AG09319 (cell line): ENCODE results near the gene SAMSN1.

Source experiments
- DNase-seq: peaks from one replicate; pipeline ENCODE4 v3.0.0-alpha.2; 2010; ENCODE audit warnings: low read depth; ENCODE audit errors: extremely low read depth
- TF ChIP-seq, protein P1 (sequence below): IDR thresholded peaks from 2 replicates; pipeline ENCODE4 v1.5.1; 2011; ENCODE audit warnings: low read depth, mild to moderate bottlenecking, inconsistent platforms, low read length, moderate library complexity

The SAMSN1 gene

DNA sequence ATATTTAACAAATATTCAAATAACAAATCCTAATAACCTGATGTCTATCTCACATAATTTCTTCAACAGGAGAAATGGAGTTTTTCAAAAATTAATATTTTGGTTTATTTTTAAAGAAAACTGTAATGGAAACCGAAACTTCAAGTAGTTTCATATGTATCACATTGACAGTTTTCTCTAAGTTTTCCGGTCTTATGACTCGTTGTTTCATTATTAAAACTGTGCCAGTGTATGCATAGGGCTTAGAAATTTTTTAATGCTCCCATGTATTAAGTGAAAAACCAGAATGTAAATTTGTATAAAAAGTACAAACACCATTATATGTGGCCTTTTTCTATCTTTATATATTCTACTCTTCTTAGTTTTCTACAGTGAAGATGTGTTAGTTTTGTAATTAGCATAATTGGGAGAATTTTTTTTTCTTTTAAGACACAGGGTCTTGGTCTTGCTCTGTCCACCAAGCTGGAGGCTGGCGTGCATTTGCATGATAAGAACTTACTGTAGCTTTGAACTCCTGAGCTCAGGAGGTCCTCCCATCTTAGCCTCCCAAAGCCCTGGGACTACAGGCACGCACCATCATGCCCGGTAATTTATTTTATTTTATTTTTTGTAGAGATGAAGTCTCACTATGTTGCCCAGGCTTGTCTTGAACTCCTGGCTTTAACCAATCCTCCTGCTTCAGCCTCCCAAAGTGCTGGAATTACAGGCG lies 43.9 kb upstream of the SAMSN1 start:
- TF ChIP-seq, protein P1, sequence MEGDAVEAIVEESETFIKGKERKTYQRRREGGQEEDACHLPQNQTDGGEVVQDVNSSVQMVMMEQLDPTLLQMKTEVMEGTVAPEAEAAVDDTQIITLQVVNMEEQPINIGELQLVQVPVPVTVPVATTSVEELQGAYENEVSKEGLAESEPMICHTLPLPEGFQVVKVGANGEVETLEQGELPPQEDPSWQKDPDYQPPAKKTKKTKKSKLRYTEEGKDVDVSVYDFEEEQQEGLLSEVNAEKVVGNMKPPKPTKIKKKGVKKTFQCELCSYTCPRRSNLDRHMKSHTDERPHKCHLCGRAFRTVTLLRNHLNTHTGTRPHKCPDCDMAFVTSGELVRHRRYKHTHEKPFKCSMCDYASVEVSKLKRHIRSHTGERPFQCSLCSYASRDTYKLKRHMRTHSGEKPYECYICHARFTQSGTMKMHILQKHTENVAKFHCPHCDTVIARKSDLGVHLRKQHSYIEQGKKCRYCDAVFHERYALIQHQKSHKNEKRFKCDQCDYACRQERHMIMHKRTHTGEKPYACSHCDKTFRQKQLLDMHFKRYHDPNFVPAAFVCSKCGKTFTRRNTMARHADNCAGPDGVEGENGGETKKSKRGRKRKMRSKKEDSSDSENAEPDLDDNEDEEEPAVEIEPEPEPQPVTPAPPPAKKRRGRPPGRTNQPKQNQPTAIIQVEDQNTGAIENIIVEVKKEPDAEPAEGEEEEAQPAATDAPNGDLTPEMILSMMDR: no peak
- DNase-seq: no peak

DNA sequence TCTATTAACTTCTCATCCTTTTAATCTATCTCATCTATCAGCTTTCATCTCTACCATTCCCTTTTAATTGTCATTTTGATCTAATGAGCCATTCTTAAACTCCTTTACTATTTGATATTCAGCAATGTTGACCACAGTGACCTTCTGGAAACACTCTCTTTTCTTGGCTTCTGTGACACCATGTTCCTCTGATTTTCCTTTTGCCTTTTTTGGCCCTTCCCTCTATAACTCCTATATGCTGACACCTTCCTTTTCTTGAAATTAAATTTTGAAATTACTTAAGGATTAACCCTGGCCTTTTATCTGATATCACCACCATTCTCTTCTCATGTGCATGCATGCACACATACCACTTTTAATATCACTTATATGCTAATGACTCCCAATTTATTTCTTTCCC lies 41.2 kb upstream of the SAMSN1 start:
- TF ChIP-seq, protein P1: no peak
- no peak for DNase-seq

DNA sequence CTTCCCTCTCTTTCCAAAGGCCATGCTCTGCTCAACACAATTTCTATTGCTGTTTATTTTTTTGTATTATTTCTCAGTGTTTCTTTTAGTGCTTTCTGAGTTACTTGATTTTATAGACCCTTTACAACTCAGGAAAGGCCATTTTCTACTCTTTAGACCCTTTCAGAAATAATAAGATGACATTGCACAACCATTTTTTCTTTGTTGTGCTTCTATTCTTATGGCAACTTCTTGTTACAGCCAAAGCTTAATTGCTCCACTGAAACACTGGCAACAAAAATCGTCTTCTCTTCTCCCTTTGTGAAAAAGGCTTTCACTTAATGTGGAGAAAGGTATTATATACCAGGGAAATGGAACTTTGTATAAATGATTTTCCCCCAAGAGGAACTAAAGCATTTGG lies 39.0 kb upstream of the SAMSN1 start:
- DNase-seq: no peak
- TF ChIP-seq, protein P1: no peak

DNA sequence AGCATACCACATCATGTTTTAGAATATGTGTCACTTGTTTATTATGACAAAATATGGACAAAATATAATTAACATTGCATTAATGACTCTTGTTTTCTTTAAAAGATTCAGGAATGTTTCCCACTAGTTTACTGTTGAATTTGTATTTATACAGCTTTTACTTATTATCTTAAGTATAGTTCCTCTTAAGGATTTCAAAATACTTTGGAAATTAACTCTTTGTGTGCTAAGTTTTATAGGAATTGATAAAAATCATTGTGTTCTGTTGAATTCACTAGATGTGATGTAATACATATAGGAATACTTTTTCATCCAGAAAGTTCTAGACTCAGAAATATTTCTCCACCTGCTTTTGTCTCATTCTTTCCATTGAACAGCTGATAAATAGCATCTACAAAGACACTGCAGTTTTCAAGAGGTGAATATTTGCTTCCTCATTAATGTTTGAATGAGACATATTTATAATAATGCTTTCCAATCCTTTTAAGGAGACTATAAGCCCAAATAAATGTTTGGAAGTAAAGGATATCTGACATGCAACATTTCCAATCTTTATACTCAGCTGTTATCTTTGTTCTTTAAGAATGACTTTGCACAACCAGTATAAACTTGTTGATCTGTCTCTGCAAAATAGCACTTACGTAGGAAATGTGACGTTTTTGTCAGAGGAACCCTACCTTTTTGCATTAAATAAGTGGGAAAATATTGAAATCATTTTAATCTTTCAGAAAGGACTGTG lies 38.4 kb upstream of the SAMSN1 start:
- DNase-seq: no peak
- TF ChIP-seq, protein P1: no peak

DNA sequence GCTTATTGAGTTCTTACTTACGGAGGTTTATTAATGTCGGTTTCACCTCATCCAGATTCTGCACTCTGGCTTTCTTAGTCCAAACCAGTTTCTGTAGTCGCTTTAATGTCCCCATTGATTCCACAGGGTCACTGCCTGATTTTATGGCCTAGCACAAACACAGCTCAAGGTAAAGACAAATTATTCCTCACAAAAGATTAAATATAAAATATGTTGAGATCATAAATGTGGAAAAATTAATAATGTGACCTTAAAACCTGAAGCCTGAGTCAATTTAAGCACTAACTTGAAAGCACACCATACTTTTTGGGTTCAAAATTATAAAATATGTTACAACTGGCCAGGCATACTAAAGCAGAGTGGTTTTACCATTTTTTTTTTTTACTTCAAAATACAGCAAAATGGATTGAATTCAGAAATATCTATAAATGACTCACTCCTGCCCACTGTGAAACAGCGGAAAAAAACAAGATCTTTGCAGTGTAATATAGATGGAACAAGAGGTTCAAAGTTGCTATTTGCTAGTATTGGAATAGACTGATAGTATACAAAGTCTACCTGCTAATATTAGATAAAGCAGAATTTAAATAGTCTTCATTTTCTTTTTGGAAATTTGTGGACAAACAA lies 37.6 kb upstream of the SAMSN1 start:
- DNase-seq: no peak
- TF ChIP-seq, protein P1: no peak

DNA sequence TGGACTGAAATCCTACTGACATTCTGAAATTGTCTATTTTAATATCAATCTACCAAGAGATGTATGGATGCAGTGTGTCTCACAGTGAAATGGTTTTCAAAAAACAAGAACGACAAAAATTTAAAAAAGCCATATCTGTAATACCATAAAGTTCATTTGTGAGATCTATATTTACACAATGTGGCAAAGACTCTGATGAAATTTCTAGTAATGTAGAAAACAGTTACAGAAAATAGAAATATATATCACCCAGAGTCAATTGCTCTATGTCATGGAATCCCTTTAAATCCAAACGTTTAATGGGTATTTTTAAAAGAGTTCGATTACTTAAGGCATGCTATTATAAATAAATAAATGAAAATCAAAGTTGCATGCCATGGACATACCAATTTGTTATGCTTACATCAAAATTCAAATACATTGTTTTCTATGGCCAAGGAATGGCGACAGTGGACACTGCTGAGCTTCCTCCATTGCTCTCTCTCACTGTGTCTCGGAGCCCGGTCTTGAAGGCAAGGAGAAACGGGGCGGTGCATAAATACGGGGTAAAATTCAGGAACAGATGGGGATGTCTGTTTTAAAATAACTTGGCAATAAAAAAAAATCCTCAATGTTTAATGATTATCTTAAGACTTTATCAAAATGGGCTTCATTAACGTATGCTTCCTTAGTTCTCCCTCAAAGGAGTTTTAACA lies 37.0 kb upstream of the SAMSN1 start:
- TF ChIP-seq, protein P1: no peak
- no peak for DNase-seq
